ENCODE results near the gene CCDC50.

GRCh38 chr3:191336833-191337232 is 7.6 kb downstream of the CCDC50 start:
- TF ChIP-seq, protein P1, sequence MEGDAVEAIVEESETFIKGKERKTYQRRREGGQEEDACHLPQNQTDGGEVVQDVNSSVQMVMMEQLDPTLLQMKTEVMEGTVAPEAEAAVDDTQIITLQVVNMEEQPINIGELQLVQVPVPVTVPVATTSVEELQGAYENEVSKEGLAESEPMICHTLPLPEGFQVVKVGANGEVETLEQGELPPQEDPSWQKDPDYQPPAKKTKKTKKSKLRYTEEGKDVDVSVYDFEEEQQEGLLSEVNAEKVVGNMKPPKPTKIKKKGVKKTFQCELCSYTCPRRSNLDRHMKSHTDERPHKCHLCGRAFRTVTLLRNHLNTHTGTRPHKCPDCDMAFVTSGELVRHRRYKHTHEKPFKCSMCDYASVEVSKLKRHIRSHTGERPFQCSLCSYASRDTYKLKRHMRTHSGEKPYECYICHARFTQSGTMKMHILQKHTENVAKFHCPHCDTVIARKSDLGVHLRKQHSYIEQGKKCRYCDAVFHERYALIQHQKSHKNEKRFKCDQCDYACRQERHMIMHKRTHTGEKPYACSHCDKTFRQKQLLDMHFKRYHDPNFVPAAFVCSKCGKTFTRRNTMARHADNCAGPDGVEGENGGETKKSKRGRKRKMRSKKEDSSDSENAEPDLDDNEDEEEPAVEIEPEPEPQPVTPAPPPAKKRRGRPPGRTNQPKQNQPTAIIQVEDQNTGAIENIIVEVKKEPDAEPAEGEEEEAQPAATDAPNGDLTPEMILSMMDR (IDR thresholded peaks at IDR 0.05): no peak
- no peak for TF ChIP-seq POLR2AphosphoS5 (IDR thresholded peaks at IDR 0.05)
- TF ChIP-seq POLR2A (IDR thresholded peaks at IDR 0.05): no peak

Measured in upper lobe of left lung (tissue), 4 donors.